Activated CD4-positive, alpha-beta T cell treated with anti-CD3 and anti-CD28 coated beads, Interleukin-2, amount 10 ng/mL, durations not matched to agents 7 days and 5 days (primary cell): Measurements from ENCODE around the gene CTDSPL. TPM values are rescaled to one million over a fixed set of nuclear protein-coding genes. Genes with fewer than 3 reads are reported as not detected.

Experiments
- CTCF ChIA-PET: fragments of 350-600 bp; sonication (Branson Sonifier 250); formaldehyde crosslinking; loops from one replicate; lab custom pipeline; 2021; ENCODE audit warnings: antibody characterized with exemption; lab: Charles Lee
- POLR2A ChIA-PET: fragments of 350-600 bp; sonication (Branson Sonifier 250); formaldehyde crosslinking; loops from one replicate; lab custom pipeline; 2021; ENCODE audit warnings: antibody characterized with exemption; lab: Charles Lee
- DNase-seq: peaks from one replicate; pipeline ENCODE4 v3.0.0-alpha.2; 2020
- H3K27ac Mint-ChIP-seq: one replicate; pipeline ENCODE4 v1.8.0; 2021; ENCODE audit warnings: mild to moderate bottlenecking, moderate library complexity, mixed read lengths
- H3K27me3 Mint-ChIP-seq: one replicate; pipeline ENCODE4 v1.8.0; 2021; ENCODE audit warnings: mixed read lengths
- H3K36me3 Mint-ChIP-seq: one replicate; pipeline ENCODE4 v1.8.0; 2021; ENCODE audit warnings: low read depth, mixed read lengths
- H3K4me1 Mint-ChIP-seq: one replicate; pipeline ENCODE4 v1.8.0; 2021; ENCODE audit warnings: mixed read lengths
- H3K4me3 Mint-ChIP-seq: one replicate; pipeline ENCODE4 v1.8.0; 2021; ENCODE audit warnings: mild to moderate bottlenecking, moderate library complexity, mixed read lengths
- H3K9me3 Mint-ChIP-seq: one replicate; pipeline ENCODE4 v1.8.0; 2021; ENCODE audit warnings: mixed read lengths
- total RNA-seq, 2 experiments: library from RNA; stranded (reverse); gene quantifications; one replicate each; pipeline ENCODE4 v1.2.3, GENCODE V29; 2021

Gene CTDSPL
- total RNA-seq, 2 experiments from 2014 or later = 4.6 to 4.7 TPM

GRCh38 chr3:37956723-37957538 lies 95.3 kb downstream of the CTDSPL start:
- peak overlapping the region; percentile 91 for H3K27ac Mint-ChIP-seq
- no peaks in the 10 kb centered on the region for H3K27me3 Mint-ChIP-seq
- no peak for DNase-seq
- H3K9me3 Mint-ChIP-seq = peaks cover 5% of the 10 kb centered on the region
- POLR2A ChIA-PET = no interaction called here
- peaks cover 27% of the 10 kb centered on the region for H3K4me1 Mint-ChIP-seq
- H3K36me3 Mint-ChIP-seq = peaks cover 5% of the 10 kb centered on the region
- no peak overlapping the region for H3K4me3 Mint-ChIP-seq
- CTCF ChIA-PET = interaction anchor here (0.8 to 4.3 kb wide), 4 partner anchors 12 to 102 kb away, joined by 3 to 26 read pairs (median 6); no protein-coding TSS in a partner anchor

- H3K9me3 Mint-ChIP-seq = peaks cover 4% of the 10 kb centered on the region
- ChIA-PET CTCF (interaction anchor here (0.8 to 4.3 kb wide), 3 partner anchors 11 to 103 kb away, joined by 3 to 26 read pairs (median 3); no protein-coding TSS in a partner anchor), POLR2A (no interaction called here)
- H3K27ac Mint-ChIP-seq = peak overlapping the region; percentile 91
- no peaks in the 10 kb centered on the region for H3K27me3 Mint-ChIP-seq
- H3K4me3 Mint-ChIP-seq = no peak overlapping the region
- peaks cover 5% of the 10 kb centered on the region for H3K36me3 Mint-ChIP-seq
- peaks cover 27% of the 10 kb centered on the region for H3K4me1 Mint-ChIP-seq
- no peak for DNase-seq
Observed at GRCh38 chr3:37957539-37957936, 95.9 kb downstream of the CTDSPL start.

GRCh38 chr3:37961622-37962431 lies 100.1 kb downstream of the CTDSPL start:
- CTCF ChIA-PET = interaction anchor here (0.5 to 1.9 kb wide), 6 partner anchors 13 to 156 kb away, joined by 3 to 7 read pairs (median 3); no protein-coding TSS in a partner anchor
- Mint-ChIP-seq H3K9me3 (no peaks in the 10 kb centered on the region), H3K4me3 (no peak overlapping the region), H3K27ac (no peak overlapping the region), H3K4me1 (peaks cover 13% of the 10 kb centered on the region), H3K36me3 (no peaks in the 10 kb centered on the region), H3K27me3 (no peaks in the 10 kb centered on the region)
- POLR2A ChIA-PET = no interaction called here
- no peak for DNase-seq

- Mint-ChIP-seq H3K4me3 (no peak overlapping the region), H3K27ac (no peak overlapping the region), H3K36me3 (no peaks in the 10 kb centered on the region), H3K27me3 (no peaks in the 10 kb centered on the region), H3K4me1 (peaks cover 1% of the 10 kb centered on the region), H3K9me3 (no peaks in the 10 kb centered on the region)
- DNase-seq = no peak
- POLR2A ChIA-PET = no interaction called here
- CTCF ChIA-PET = interaction anchor here (1.9 to 8.5 kb wide), 2 partner anchors 12 to 108 kb away, joined by 7 to 74 read pairs; no protein-coding TSS in a partner anchor
Observed at GRCh38 chr3:37963016-37963415, 101.3 kb downstream of the CTDSPL start.

- ChIA-PET POLR2A (no interaction called here), CTCF (interaction anchor here (0.6 to 8.5 kb wide), 5 partner anchors 11 to 108 kb away, joined by 3 to 74 read pairs (median 6); no protein-coding TSS in a partner anchor)
- H3K27me3 Mint-ChIP-seq = no peaks in the 10 kb centered on the region
- no peaks in the 10 kb centered on the region for H3K9me3 Mint-ChIP-seq
- H3K4me3 Mint-ChIP-seq = no peak overlapping the region
- H3K4me1 Mint-ChIP-seq = no peaks in the 10 kb centered on the region
- H3K27ac Mint-ChIP-seq = no peak overlapping the region
- H3K36me3 Mint-ChIP-seq = no peaks in the 10 kb centered on the region
- DNase-seq = no peak
Observed at GRCh38 chr3:37963635-37964034, 102.0 kb downstream of the CTDSPL start.

- Mint-ChIP-seq H3K4me3 (no peak overlapping the region), H3K4me1 (no peaks in the 10 kb centered on the region), H3K27ac (no peak overlapping the region), H3K27me3 (no peaks in the 10 kb centered on the region), H3K9me3 (no peaks in the 10 kb centered on the region), H3K36me3 (no peaks in the 10 kb centered on the region)
- POLR2A ChIA-PET = no interaction called here
- CTCF ChIA-PET = interaction anchor here (0.6 to 8.5 kb wide), 4 partner anchors 11 to 109 kb away, joined by 3 to 74 read pairs (median 5); no protein-coding TSS in a partner anchor
- DNase-seq = no peak
Observed at GRCh38 chr3:37964146-37964545, 102.5 kb downstream of the CTDSPL start.

GRCh38 chr3:37964716-37965115 lies 103.0 kb downstream of the CTDSPL start:
- DNase-seq = no peak
- H3K27me3 Mint-ChIP-seq = no peaks in the 10 kb centered on the region
- ChIA-PET POLR2A (no interaction called here), CTCF (interaction anchor here (0.9 to 8.5 kb wide), 3 partner anchors 10 to 109 kb away, joined by 3 to 74 read pairs (median 6); no protein-coding TSS in a partner anchor)
- no peaks in the 10 kb centered on the region for H3K4me1 Mint-ChIP-seq
- no peak overlapping the region for H3K4me3 Mint-ChIP-seq
- H3K9me3 Mint-ChIP-seq = no peaks in the 10 kb centered on the region
- H3K36me3 Mint-ChIP-seq = no peaks in the 10 kb centered on the region
- H3K27ac Mint-ChIP-seq = no peak overlapping the region

- peak; percentile 71 for DNase-seq
- no peak overlapping the region for H3K4me3 Mint-ChIP-seq
- H3K9me3 Mint-ChIP-seq = no peaks in the 10 kb centered on the region
- POLR2A ChIA-PET = interaction anchor here (0.7 kb wide), 1 partner anchor 12 kb away, joined by 3 read pairs; no protein-coding TSS in a partner anchor
- no peaks in the 10 kb centered on the region for H3K27me3 Mint-ChIP-seq
- no peaks in the 10 kb centered on the region for H3K36me3 Mint-ChIP-seq
- H3K27ac Mint-ChIP-seq = no peak overlapping the region
- CTCF ChIA-PET = interaction anchor here (0.6 to 8.5 kb wide), 11 partner anchors 8 to 112 kb away, joined by 3 to 74 read pairs (median 3); no protein-coding TSS in a partner anchor
- H3K4me1 Mint-ChIP-seq = no peaks in the 10 kb centered on the region
Observed at GRCh38 chr3:37967260-37967881, 105.7 kb downstream of the CTDSPL start.

GRCh38 chr3:37968199-37968598 lies 106.5 kb downstream of the CTDSPL start:
- no peaks in the 10 kb centered on the region for H3K36me3 Mint-ChIP-seq

GRCh38 chr3:37968813-37969595 lies 107.3 kb downstream of the CTDSPL start:
- Mint-ChIP-seq H3K9me3 (no peaks in the 10 kb centered on the region), H3K36me3 (no peaks in the 10 kb centered on the region), H3K4me3 (no peak overlapping the region), H3K4me1 (no peaks in the 10 kb centered on the region), H3K27me3 (no peaks in the 10 kb centered on the region), H3K27ac (no peak overlapping the region)
- ChIA-PET POLR2A (interaction anchor here (0.7 kb wide), 1 partner anchor 29 kb away, joined by 3 read pairs; no protein-coding TSS in a partner anchor), CTCF (interaction anchor here (1.4 to 8.5 kb wide), 4 partner anchors 11 to 114 kb away, joined by 3 to 74 read pairs (median 15); no protein-coding TSS in a partner anchor)
- DNase-seq = no peak

More at GRCh38 chr3:37968199-37968598, 106.5 kb downstream of the CTDSPL start:
- no peak overlapping the region for H3K27ac Mint-ChIP-seq
- ChIA-PET CTCF (interaction anchor here (0.6 to 8.5 kb wide), 7 partner anchors 12 to 151 kb away, joined by 3 to 74 read pairs (median 4); no protein-coding TSS in a partner anchor), POLR2A (interaction anchor here (0.7 kb wide), 1 partner anchor 30 kb away, joined by 3 read pairs; no protein-coding TSS in a partner anchor)
- H3K4me3 Mint-ChIP-seq = no peak overlapping the region
- H3K4me1 Mint-ChIP-seq = no peaks in the 10 kb centered on the region
- DNase-seq = no peak
- no peaks in the 10 kb centered on the region for H3K27me3 Mint-ChIP-seq
- H3K9me3 Mint-ChIP-seq = no peaks in the 10 kb centered on the region

- Mint-ChIP-seq H3K4me1 (peaks cover 2% of the 10 kb centered on the region), H3K9me3 (no peaks in the 10 kb centered on the region), H3K4me3 (no peak overlapping the region), H3K27me3 (no peaks in the 10 kb centered on the region), H3K36me3 (no peaks in the 10 kb centered on the region), H3K27ac (no peak overlapping the region)
- DNase-seq = no peak
- ChIA-PET POLR2A (no interaction called here), CTCF (interaction anchor here (1.4 to 8.5 kb wide), 4 partner anchors 11 to 114 kb away, joined by 3 to 74 read pairs (median 15); no protein-coding TSS in a partner anchor)
Observed at GRCh38 chr3:37969596-37970100, 108.0 kb downstream of the CTDSPL start.
